Transverse colon (tissue), 4 donors: Measurements from ENCODE around the gene CBX3.

Experiments used
- CTCF ChIP-seq, 5 experiments: fragments of 200-600 bp in 3 of 5; fragments of 450-650 bp in 2 of 5; sonication (generic) in 3 of 5; IDR thresholded peaks; 1 replicate in 2 of 5; 2 replicates in 3 of 5; pipeline ENCODE4 v1.5.1; 2016 to 2017; ENCODE audit warnings: antibody characterized with exemption in 5 of 5, inconsistent platforms in 3 of 5, mild to moderate bottlenecking in 2 of 5, moderate library complexity in 1 of 5
- POLR2A ChIP-seq: fragments of 450-650 bp; IDR thresholded peaks from one replicate; pipeline ENCODE4 v1.6.1; 2016; ENCODE audit warnings: antibody characterized with exemption, mild to moderate bottlenecking, moderate library complexity
- POLR2AphosphoS5 ChIP-seq, 3 donors: sonication (generic); formaldehyde crosslinking; IDR thresholded peaks; one replicate each; pipeline ENCODE4 v1.6.1; 2016; ENCODE audit warnings: antibody characterized with exemption in 3 of 3

- TF ChIP-seq POLR2A: no peak
- TF ChIP-seq CTCF (IDR thresholded peaks at IDR 0.05): no peak
- TF ChIP-seq POLR2AphosphoS5 (IDR thresholded peaks at IDR 0.05): no peak
These were observed 22.1 kb upstream of the CBX3 start for GRCh38 chr7:26179422-26179821.
